ENCODE results near the gene ACVR1C.
"Not testable (repeated sequence)": the region's sequence is repeated elsewhere in the genome, so short reads cannot be mapped to it uniquely, and the experiment has no call there.

The ACVR1C gene

DNA sequence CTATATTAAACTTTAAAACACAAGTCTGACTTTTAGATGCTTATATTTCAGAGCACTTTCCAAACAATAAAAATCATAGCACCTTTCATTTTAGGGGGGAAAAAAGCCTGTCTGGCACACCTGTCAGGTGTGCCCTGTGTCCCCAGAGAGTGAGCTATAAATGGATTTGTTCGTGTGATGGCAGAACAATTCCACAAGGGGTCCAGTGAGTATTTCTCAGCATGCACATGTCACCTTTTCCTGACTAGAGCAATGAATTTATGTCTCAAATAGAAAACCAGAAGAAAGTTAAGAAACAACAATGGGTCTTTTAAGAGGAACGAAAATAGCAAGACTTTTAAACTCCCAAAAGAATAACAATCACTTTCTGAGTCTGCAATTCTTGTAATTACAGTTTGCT, 55.9 kb downstream of the ACVR1C start:
- peak; percentile 51 for DNase-seq

- not testable (repeated sequence) for DNase-seq
These were observed 62.0 kb downstream of the ACVR1C start for GRCh38 chr2:157566623-157567022.

- not testable (repeated sequence) for DNase-seq
These were observed 62.6 kb downstream of the ACVR1C start for GRCh38 chr2:157566113-157566512.

- DNase-seq, result no peak
These were observed 63.1 kb downstream of the ACVR1C start for GRCh38 chr2:157565550-157565949.

DNA sequence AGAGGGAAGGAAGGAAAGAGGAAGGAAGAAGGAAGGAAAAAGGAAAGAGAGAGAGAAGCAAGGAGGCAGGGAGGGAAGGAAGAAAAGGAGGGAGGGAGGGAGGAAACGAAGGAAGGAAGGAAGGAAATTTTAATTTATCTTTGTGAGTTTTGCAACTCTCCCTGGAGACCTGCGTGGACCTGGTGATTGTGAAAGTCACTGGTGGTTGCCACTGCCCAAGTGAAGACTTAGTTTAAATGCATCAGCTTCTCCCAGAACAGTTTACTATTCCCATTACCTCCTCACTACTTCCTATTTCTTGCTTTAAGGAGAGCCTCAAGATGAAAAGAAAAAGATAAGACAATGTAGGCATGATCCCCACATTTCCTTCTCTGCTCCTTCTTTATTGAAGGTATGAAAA, 68.8 kb downstream of the ACVR1C start:
- DNase-seq, result no peak

DNA sequence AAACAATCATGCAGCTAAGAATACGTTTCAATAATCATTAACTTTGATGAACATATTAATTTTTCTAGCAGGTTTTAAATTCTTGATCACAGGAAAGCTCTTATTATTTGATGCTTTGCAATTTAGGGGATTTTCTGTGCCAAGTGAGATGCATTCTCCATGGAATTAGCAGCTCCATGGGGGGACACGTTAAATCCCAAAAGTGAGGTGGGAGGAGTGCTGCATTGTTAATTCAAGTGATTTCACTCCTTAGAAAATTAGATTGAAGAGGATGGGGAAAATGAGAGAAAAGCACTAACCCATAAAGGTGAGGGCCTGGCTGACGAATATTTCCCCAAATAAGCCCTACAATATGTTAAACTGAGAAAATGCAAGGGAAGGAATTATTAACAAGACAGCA, 69.2 kb downstream of the ACVR1C start:
- DNase-seq, result no peak

DNA sequence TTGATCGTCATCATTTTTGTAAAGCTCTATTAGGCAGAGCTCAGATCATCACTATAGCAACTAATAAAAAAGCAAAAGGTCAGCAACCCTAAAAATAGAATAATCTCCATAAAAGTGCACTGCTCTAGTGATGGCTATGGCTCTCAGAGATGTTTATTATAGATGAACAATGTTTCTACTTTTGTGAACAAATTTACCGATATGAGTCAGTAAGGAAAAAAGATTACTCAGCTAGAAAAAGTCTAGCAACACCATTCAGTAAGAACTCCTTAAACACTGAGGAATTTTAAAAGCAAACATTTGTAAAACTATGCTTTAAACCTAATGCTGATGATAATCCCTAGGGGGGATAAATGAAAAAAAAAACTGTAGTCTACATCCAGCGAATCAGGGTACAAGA, 69.6 kb downstream of the ACVR1C start:
- no peak for DNase-seq

GRCh38 chr2:157557770-157558169, 70.9 kb downstream of the ACVR1C start:
- DNase-seq, result no peak

DNA sequence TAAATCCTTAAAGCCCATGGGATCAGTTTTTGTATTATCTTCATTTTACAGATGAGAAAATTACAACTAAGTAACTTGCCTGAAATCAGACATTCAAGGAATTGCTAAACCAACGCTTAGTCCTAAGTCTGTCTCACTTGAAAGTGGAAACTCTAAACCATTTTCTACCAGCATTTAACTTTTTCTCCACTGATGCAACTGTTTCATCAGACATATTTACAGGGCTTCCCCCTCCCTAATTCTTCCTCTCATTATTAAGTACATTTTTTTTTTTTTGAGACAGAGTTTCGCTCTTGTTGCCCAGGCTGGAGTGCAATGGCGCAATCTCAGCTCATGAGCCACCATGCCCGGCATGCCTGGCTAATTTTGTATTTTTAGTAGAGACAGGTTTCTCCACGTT, 88.6 kb downstream of the ACVR1C start:
- DNase-seq, result no peak

GRCh38 chr2:157538064-157538463, 90.6 kb downstream of the ACVR1C start:
- no peak for DNase-seq

DNA sequence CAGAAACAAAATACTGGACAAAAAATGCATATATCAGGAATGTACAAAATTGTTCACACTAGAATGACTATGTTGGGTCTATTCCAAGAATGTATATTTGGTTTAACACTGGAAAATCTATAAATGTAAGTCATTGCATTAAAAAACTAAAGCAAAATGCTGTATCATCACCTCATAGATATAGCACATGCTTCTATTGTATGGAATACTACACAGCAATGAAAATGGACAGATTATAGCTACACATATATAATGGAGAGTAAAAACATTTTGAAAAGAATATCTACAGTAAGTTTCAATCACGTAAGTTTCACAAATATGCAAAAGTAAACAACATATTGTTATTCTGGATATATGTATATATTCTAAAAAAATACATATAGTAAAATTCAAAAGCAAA, 91.8 kb downstream of the ACVR1C start:
- no peak for DNase-seq

DNA sequence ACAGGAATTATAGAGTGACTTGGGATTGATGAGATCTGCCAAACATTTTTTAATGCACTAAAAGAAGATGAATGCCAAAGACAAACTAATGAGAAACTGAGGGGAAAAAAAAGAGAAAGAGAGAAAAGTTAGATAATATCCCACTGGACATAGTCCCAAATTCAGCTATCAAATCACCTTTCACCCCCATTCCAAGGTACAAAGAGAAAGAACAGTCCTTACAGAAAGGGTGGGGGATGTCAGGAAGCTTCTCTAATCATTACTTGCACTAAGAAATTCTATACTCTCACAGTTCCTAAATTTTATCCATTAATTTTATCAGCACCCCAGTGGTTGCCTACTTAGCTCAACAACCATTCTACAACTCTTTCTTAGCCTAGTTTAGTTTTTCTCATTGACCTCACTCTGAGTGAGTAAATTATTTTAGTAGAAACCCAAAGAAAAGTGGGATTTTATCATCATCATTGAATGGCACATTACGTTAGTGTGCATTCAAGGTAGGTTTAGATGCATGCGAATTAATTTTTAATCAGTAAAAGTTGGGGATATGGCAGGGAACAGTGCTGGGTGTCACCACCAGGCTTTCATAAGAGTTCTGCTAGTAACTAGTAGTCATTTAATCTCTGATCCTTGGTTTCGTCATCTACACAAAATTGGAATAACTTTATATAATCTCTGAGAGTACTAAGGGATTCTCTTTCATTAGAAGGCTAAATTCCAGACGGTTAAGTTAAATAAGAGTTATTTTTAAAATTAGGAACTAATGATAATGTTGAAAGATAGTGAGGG, 99.5 kb downstream of the ACVR1C start:
- DNase-seq, result no peak

DNA sequence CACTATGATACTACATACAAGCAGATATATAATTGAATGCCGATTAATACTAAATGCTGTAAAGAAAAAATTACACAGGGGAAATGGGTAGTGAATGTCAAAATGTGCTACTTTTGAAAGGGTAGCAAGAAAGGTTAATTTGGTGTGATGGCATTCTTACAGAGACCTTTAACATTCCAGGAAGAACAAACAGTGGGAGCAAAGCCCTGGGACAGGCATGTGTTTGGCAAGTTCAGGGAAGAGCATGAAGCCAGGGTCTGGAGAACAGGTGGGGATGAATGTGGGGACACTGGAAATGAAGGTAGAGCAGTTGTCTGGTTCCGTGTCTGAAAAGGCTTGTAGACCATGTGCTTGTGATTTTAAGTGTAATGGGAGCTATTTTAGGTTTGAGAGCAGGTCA, 102.6 kb downstream of the ACVR1C start:
- no peak for DNase-seq

DNA sequence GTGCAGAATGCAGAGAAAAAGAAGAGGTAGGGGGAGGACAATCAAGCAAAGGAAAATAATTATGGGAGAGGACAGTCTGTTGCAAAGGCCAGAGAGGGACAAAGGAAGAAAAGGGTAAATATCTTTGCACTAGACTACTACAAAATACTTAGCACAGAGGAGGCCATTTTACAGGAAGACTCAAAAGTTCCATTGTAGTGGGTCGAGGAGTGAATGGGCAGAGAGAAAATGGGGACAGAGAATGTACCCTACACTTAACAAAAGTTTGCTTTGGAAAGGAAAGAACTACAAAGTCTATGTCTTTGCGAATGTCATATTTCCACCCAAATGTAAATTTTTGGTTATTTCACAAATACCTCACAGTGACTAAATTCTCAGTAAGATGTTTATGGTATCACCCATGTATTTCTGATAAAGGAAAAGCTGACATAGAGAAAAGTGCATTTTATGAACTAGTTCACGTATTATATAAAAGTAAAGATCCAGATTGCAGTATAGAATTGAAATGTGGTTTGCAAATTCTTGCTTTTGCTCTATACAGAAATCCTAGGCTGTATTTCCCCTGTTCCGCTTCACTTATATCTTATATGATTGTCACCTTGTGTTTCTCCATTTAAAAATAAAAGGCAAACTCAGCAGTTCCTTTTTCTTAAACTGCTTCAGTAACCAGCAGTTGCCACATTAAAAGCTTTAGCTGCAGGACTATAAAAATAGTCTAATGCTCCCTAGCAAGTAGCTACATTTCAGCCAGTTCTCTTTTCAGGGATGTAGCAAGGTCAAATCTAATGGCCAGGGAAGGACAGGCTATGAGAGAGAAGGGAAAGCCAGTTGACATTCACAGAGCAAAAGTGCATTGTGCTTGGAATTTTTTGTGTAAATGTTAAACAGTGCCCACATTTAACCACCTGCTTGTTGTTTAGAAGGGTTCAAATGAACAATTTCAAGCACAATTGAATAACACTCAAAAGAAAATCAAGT, 105.1 kb downstream of the ACVR1C start:
- peak; percentile 16 for DNase-seq

GRCh38 chr2:157514966-157515365, 113.7 kb downstream of the ACVR1C start:
- DNase-seq, result not testable (repeated sequence)

DNA sequence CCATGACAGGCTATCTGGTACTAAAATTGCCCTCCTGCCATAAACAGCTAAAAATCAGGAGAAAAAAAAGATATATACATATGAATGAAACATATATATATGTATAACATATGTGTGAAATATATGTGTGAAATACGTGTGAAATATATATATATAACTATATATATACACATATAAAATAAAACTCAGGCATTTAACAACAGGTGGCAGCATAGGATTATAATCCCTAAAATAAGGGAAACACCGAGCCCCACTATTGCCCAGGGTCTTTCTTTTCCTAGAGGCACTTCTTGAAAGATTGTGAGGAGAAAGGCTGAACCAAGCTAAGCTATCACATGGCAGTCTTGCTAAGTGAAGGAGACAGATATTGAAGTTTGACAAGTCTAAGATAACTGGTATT, 118.9 kb downstream of the ACVR1C start:
- peak; percentile 43 for DNase-seq

- peak; percentile 62 for DNase-seq
These were observed 120.0 kb downstream of the ACVR1C start for GRCh38 chr2:157508676-157509075.

DNA sequence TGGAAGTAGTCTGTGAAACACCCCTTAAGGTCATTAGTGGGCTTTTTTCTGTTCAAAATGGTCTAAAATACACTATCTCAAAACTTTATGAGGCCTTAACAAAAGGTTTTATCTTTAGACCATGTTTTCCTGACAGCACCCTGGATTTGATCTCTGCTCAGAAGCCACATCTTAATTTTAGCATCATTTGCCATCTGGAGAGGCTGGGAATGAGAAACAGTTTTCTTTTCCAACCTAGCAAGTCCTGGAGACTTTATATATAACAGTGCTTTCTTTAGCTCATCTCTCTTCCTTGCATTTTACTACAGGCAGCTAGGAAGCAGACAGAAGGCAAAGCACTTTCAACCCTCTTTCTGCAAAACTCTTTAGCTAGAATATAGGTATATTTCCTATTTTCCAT, 122.1 kb downstream of the ACVR1C start:
- DNase-seq, result no peak

- DNase-seq, result no peak
These were observed 124.0 kb downstream of the ACVR1C start for GRCh38 chr2:157504623-157505022.

DNA sequence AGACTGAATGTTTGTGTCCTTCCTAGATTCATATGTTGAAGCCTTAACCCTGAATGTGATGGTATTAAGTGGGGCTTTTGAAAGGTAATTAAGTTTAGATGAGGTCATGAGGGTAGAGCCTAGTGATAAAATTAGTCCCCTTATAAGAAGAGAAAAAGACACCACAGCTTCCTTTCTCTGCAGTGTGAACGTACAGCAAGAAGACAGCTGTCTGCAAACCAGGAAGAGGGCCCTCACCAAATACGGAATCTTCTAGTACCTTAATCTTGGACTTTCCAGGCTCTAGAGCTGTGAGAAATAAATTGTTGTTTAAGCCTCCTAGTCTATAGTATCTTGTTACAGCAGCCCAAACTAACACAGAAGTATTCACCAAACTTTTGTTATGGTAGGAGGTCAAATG, 127.6 kb downstream of the ACVR1C start:
- no peak for DNase-seq

DNA sequence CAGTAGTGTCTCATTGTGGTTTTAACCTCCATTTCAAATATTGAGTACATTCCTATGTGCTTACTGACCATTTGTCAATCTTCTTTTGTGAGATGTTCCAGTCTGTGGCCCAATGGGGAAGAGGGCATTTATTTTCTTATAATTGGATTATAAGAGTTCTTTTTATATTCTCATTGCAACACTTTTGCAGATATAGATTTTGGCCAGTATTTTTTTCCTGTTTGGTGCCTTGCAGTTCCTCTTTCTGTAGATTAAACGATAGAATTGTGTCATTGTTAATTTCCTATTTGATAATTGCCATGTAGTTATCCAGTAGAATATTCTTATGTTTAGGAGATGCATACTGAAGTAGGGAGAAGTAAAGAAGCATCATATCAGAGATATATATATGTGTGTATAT, 128.3 kb downstream of the ACVR1C start:
- peak; percentile 58 for DNase-seq

DNA sequence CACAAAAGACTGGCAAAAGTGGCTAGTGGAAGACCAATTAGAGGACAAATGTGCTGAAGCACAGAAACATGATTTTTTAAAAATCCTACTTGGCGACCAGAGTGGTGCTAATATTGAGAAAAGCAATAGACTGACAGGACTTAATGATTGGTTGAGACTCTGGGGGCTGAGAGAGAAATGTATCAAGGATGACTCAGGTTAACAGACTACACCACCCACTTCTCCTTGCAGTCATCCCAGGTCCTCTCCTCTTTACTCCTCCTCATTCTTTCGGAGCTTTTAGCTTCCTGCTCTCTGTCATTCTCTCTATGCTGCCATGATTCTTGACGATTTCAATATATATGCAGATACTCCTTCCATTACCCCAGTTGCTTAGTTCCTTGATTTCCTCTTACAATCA, 130.2 kb downstream of the ACVR1C start:
- DNase-seq, result no peak

- DNase-seq, result peak; percentile 75
These were observed 130.9 kb downstream of the ACVR1C start for GRCh38 chr2:157497638-157498314.

Data from OCI-M1 (cell line).